Activated CD4-positive, alpha-beta memory T cell treated with anti-CD3 and anti-CD28 coated beads, Interleukin-2, amount 10 ng/mL, durations not matched to agents 7 days and 5 days (primary cell): ENCODE results near the gene IFNAR2. TPM values are rescaled to one million over a fixed set of nuclear protein-coding genes. Genes with fewer than 3 reads are reported as not detected.
A peak's percentile ranks its signal among the peaks of the same experiment; 100 is the strongest.
"Not testable (repeated sequence)": the region's sequence is repeated elsewhere in the genome, so short reads cannot be mapped to it uniquely, and the experiment has no call there.

Source experiments
- CTCF ChIA-PET: fragments of 350-600 bp; sonication (Branson Sonifier 250); formaldehyde crosslinking; loops from one replicate; lab custom pipeline; 2021; ENCODE audit warnings: antibody characterized with exemption, inconsistent platforms; lab: Charles Lee
- POLR2A ChIA-PET: fragments of 350-600 bp; sonication (Branson Sonifier 250); formaldehyde crosslinking; loops from one replicate; lab custom pipeline; 2021; ENCODE audit warnings: antibody characterized with exemption; lab: Charles Lee
- DNase-seq: peaks from one replicate; pipeline ENCODE4 v3.0.0-alpha.2; 2020
- H3K27ac Mint-ChIP-seq: one replicate; pipeline ENCODE4 v1.8.0; 2021; ENCODE audit warnings: mild to moderate bottlenecking, mixed read lengths
- H3K27me3 Mint-ChIP-seq: one replicate; pipeline ENCODE4 v1.8.0; 2021; ENCODE audit warnings: mixed read lengths
- H3K36me3 Mint-ChIP-seq: one replicate; pipeline ENCODE4 v1.8.0; 2021; ENCODE audit warnings: low read depth, mixed read lengths
- H3K4me1 Mint-ChIP-seq: one replicate; pipeline ENCODE4 v1.8.0; 2021; ENCODE audit warnings: mixed read lengths
- H3K4me3 Mint-ChIP-seq: one replicate; pipeline ENCODE4 v1.8.0; 2021; ENCODE audit warnings: mild to moderate bottlenecking, mixed read lengths
- H3K9me3 Mint-ChIP-seq: one replicate; pipeline ENCODE4 v1.8.0; 2021; ENCODE audit warnings: mixed read lengths
- total RNA-seq, 2 experiments: library from RNA; stranded (reverse); gene quantifications; one replicate each; pipeline ENCODE4 v1.2.3, GENCODE V29; 2021

IFNAR2 gene
- total RNA-seq, 2 experiments from 2014 or later = 60.1 to 61.9 TPM

DNA sequence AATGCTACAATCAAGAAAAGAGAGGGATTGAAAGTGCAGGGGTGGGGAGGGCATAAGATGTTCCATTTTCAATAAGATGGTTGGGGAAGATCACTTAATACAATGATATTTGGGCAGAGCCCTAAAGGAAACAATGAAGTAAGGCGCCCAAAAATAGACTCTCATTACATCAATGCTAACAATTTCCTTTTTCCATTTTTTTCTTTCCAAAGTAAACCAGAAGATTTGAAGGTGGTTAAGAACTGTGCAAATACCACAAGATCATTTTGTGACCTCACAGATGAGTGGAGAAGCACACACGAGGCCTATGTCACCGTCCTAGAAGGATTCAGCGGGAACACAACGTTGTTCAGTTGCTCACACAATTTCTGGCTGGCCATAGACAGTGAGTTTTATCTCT lies 16.8 kb downstream of the IFNAR2 start:
- DNase-seq = no peak
- ChIA-PET POLR2A (no interaction called here), CTCF (no interaction called here)
- H3K4me1 Mint-ChIP-seq = peaks cover 59% of the 10 kb centered on the region
- no peak overlapping the region for H3K27ac Mint-ChIP-seq
- H3K27me3 Mint-ChIP-seq = no peaks in the 10 kb centered on the region
- peaks cover 89% of the 10 kb centered on the region for H3K36me3 Mint-ChIP-seq
- no peak overlapping the region for H3K4me3 Mint-ChIP-seq
- no peaks in the 10 kb centered on the region for H3K9me3 Mint-ChIP-seq

DNA sequence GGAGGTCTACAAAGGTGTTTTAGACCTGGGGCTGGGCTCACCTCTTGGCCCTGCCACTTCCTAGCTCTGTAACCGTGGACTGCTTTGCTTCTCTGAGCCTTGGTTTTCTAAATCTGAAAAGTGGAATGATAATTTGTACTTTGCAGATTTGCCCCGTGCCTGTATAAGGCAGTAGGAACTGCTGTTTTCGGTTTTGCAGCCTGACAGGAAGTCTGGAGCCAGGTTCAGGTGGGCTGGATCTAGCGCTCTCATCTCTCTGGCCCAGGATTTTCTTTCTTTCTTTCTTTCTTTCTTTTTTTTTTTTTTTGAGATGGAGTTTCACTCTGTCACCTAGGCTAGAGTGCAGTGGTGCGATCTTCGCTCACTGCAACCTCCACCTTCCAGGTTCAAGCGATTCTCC lies 17.2 kb downstream of the IFNAR2 start:
- peaks cover 89% of the 10 kb centered on the region for H3K36me3 Mint-ChIP-seq
- peaks cover 55% of the 10 kb centered on the region for H3K4me1 Mint-ChIP-seq
- ChIA-PET POLR2A (no interaction called here), CTCF (interaction anchor here (0.5 to 0.7 kb wide), 2 partner anchors 50 to 531 kb away, joined by 3 read pairs; no protein-coding TSS in a partner anchor)
- H3K4me3 Mint-ChIP-seq = no peak overlapping the region
- H3K9me3 Mint-ChIP-seq = no peaks in the 10 kb centered on the region
- H3K27ac Mint-ChIP-seq = no peak overlapping the region
- no peak for DNase-seq
- no peaks in the 10 kb centered on the region for H3K27me3 Mint-ChIP-seq

DNA sequence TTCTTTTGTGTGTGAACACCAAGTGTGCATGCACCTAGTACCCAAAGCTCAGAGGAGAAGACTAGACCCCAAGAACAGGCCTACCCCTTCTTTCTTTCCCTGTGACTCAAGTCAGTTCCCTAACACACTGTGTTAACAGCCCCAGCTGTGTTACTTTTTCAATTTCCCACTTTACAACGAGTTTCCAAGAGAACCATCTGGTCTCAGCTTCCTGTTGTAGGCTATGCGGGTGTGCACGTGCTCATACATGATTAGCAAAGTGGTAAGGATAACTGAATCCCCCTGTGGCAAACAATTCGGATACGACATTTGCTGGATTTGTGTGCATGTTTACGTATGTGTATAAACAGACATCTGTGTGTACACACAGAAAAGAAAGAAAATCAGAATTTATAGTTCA lies 17.9 kb downstream of the IFNAR2 start:
- CTCF ChIA-PET = interaction anchor here (0.5 to 1.1 kb wide), 3 partner anchors 49 to 532 kb away, joined by 3 read pairs; no protein-coding TSS in a partner anchor
- no peaks in the 10 kb centered on the region for H3K27me3 Mint-ChIP-seq
- no peak overlapping the region for H3K27ac Mint-ChIP-seq
- H3K36me3 Mint-ChIP-seq = peaks cover 91% of the 10 kb centered on the region
- H3K4me1 Mint-ChIP-seq = peaks cover 51% of the 10 kb centered on the region
- H3K4me3 Mint-ChIP-seq = no peak overlapping the region
- POLR2A ChIA-PET = no interaction called here
- DNase-seq = no peak
- no peaks in the 10 kb centered on the region for H3K9me3 Mint-ChIP-seq

DNA sequence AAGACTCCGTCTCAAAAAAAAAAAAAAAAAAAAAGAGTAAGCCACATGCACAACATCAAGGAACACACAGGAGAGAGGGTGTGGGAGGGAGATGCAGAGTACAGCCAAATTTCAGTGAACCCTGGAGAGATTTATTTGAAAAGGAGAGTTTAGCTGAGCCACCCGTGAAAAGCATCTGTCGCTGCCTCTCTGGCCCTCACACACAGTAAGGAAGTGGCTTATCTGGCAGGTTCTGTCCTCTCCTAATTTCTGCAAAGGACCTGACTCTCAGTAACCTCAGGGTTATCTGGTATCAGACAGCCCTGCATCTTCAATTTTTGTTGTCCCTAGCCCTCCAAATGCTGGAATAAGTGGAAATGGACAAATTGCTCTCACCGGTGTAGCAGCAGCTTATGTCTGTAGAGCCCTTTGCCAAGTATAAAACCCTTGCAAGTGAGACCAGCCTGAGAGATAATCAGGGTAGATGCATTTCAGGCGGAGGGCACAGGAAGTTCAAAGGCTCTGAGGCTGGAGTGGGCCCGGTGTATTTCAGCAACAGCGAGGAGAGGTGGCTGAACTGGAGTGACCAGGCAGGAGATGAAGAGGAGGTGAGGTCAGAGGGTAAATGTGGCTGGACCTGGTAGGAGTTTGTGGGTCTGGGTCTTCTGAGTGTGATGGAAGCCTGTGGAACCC lies 19.7 kb downstream of the IFNAR2 start:
- Mint-ChIP-seq H3K27ac (peak overlapping the region; percentile 23), H3K36me3 (peaks cover 95% of the 10 kb centered on the region), H3K27me3 (no peaks in the 10 kb centered on the region), H3K9me3 (no peaks in the 10 kb centered on the region), H3K4me1 (peaks cover 37% of the 10 kb centered on the region), H3K4me3 (no peak overlapping the region)
- POLR2A ChIA-PET = no interaction called here
- DNase-seq = no peak
- CTCF ChIA-PET = interaction anchor here (0.7 to 1.5 kb wide), 2 partner anchors 112 to 644 kb away, joined by 3 to 5 read pairs; no protein-coding TSS in a partner anchor

DNA sequence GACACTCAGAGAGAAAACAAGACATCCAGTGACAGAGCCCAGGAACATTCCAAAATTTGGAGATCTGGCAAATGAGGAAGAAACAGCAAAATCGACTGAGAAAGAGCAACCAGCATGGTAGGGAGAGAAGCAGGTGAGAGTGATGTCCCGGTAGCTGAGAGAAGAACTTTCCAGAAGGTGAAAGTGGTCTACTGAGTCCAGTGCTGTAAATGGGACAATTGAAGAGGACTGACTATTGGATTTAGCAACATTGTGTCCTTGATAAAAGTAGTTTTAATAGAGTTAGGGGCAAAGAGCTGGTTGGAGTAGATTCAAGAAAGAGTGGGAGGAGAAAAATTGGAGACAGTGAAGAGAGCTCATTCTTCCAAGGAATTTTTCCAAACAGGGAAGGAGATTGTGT lies 21.4 kb downstream of the IFNAR2 start:
- CTCF ChIA-PET = interaction anchor here (1.3 to 1.6 kb wide), 3 partner anchors 13 to 110 kb away, joined by 3 to 6 read pairs (median 3); no protein-coding TSS in a partner anchor
- Mint-ChIP-seq H3K27ac (no peak overlapping the region), H3K9me3 (no peaks in the 10 kb centered on the region), H3K4me3 (no peak overlapping the region), H3K27me3 (no peaks in the 10 kb centered on the region), H3K36me3 (peaks cover 96% of the 10 kb centered on the region), H3K4me1 (peaks cover 36% of the 10 kb centered on the region)
- no peak for DNase-seq
- POLR2A ChIA-PET = interaction anchor here (0.9 to 1.0 kb wide), 2 partner anchors 74 to 75 kb away, joined by 3 read pairs; partner anchors contain the start of gene IFNAR1

DNA sequence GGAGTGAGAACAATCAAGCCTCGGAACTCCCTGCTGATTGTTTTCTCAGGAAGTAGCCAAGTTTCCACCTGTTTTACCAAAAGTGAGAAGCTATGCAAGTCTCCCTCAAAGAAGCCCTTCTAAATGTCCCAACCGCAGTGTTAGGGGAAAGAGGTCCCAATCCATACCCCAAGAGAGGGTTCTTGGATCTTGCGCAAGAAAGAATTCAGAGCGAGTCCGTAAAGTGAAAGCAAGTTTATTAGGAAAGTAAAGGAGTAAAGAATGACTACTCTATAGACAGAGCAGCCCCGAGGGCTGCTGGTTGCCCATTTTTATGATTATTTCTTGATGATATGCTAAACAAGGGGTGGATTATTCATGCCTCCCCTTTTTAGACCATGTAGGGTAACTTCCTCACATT lies 23.6 kb downstream of the IFNAR2 start:
- not testable (repeated sequence) for H3K4me3 Mint-ChIP-seq, H3K9me3 Mint-ChIP-seq
- H3K4me1 Mint-ChIP-seq = peaks cover 26% of the 10 kb centered on the region

DNA sequence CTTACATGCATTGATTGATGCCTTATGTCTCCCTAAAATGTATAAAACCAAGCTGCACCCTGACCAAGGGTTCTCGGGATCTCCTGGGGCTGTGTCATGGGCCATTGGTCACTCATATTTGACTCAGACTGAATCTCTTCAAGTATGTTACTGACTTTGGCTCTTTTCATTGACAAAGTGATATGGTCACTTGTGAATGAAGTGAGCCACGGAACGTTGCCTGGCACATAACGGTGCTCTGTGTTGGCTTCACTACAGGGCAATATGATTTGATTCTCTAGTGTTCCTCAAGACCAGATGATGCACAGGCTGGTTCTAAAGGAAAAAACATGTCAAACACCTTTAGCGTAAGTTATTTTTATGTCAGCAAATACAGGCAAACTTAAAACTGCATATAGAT lies 25.0 kb downstream of the IFNAR2 start:
- Mint-ChIP-seq H3K27me3 (no peaks in the 10 kb centered on the region), H3K27ac (no peak overlapping the region), H3K4me1 (peaks cover 27% of the 10 kb centered on the region), H3K9me3 (no peaks in the 10 kb centered on the region), H3K36me3 (peaks cover 96% of the 10 kb centered on the region), H3K4me3 (no peak overlapping the region)
- ChIA-PET POLR2A (interaction anchor here (1.4 kb wide), 1 partner anchor 10 kb away, joined by 3 read pairs; no protein-coding TSS in a partner anchor), CTCF (no interaction called here)
- DNase-seq = no peak

More for the DNA sequence above, 23.6 kb downstream of the IFNAR2 start:
- CTCF ChIA-PET, H3K27me3 Mint-ChIP-seq, H3K27ac Mint-ChIP-seq, DNase-seq: not testable (repeated sequence)
- POLR2A ChIA-PET = interaction anchor here (1.4 kb wide), 1 partner anchor 9 kb away, joined by 3 read pairs; no protein-coding TSS in a partner anchor
- peaks cover 94% of the 10 kb centered on the region for H3K36me3 Mint-ChIP-seq

DNA sequence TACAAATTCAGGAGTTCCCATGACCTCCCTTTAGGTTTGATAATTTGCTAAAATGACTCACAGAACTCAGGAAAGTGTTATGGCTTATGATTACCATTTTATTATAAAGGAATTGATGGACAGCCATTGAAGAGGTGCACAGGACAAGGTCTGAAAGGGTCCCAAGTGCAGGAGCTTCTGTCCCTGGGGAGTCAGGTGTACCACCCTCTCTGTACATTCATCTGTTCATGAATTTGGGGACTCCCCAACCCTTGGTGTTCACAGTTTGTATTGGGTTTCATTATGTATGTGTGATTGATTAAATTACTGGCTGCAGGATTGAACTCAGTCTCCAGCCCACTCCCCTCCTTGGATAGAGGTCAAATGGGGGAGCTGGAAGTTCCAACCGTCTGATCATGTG lies 25.7 kb downstream of the IFNAR2 start:
- no peak for DNase-seq
- no peak overlapping the region for H3K27ac Mint-ChIP-seq
- H3K36me3 Mint-ChIP-seq = peaks cover 94% of the 10 kb centered on the region
- no peaks in the 10 kb centered on the region for H3K9me3 Mint-ChIP-seq
- CTCF ChIA-PET = no interaction called here
- H3K4me3 Mint-ChIP-seq = no peak overlapping the region
- POLR2A ChIA-PET = interaction anchor here (1.1 kb wide), 1 partner anchor 10 kb away, joined by 3 read pairs; no protein-coding TSS in a partner anchor
- no peaks in the 10 kb centered on the region for H3K27me3 Mint-ChIP-seq
- peaks cover 32% of the 10 kb centered on the region for H3K4me1 Mint-ChIP-seq

DNA sequence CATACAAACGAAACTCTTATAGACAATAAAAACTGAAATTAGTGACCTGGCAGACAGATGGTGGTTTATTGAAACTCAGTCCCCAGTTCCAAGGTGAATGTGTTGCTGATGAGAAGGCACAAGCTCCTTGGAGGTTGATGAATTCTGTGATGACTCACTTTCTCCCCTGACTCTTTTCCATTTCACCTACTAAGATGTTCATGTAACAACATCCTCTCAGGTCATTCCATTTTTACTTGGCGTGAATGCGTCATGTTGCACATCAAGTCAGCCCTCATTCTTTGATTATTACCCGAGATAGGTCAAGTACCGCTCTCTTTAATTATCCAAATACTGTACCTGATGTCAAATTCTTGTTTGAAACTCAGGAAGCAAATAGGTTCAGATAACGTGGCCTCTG lies 26.3 kb downstream of the IFNAR2 start:
- H3K27ac Mint-ChIP-seq = no peak overlapping the region
- H3K4me1 Mint-ChIP-seq = peaks cover 36% of the 10 kb centered on the region
- no peak for DNase-seq
- no peaks in the 10 kb centered on the region for H3K9me3 Mint-ChIP-seq
- H3K4me3 Mint-ChIP-seq = no peak overlapping the region
- POLR2A ChIA-PET = interaction anchor here (1.1 kb wide), 1 partner anchor 11 kb away, joined by 3 read pairs; no protein-coding TSS in a partner anchor
- CTCF ChIA-PET = interaction anchor here (1.1 kb wide), 1 partner anchor 51 kb away, joined by 4 read pairs; no protein-coding TSS in a partner anchor
- no peaks in the 10 kb centered on the region for H3K27me3 Mint-ChIP-seq
- H3K36me3 Mint-ChIP-seq = peaks cover 88% of the 10 kb centered on the region

DNA sequence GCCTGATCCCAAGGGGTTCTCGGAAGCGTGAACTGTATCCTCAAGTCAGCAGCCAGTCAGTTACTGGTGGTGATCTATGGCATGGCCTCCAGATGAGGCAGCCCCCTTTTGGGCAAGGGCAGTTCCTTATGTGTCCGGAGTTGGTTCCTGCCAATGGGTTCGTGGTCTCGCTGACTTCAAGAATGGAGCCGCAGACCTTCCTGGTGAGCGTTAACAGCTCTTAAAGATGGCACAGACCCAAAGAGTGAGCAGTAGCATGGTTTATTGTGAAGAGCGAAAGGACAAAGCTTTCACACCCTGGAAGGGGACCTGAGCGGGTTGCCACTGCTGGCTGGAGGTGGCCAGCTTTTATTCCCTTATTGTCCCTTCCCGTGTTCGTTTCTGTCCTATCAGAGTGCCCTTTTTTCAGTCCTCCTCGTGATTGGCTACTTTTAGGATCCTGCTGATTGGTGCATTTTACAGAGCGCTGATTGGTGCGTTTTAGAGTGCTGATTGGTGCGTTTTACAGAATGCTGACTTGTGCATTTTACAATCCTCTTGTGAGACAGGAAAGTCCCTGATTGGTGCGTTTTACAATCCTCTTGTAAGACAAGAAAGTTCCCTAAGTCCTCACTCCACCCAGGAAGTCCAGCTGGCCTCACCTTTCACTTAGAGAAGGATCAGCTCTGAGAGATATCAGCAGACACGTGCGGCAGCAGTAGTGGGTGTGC lies 27.5 kb downstream of the IFNAR2 start:
- CTCF ChIA-PET = interaction anchor here (0.6 to 1.1 kb wide), 2 partner anchors 52 kb away, joined by 3 to 4 read pairs; no protein-coding TSS in a partner anchor
- no peaks in the 10 kb centered on the region for H3K27me3 Mint-ChIP-seq
- POLR2A ChIA-PET = no interaction called here
- H3K27ac Mint-ChIP-seq = no peak overlapping the region
- peaks cover 77% of the 10 kb centered on the region for H3K36me3 Mint-ChIP-seq
- DNase-seq = no peak
- H3K9me3 Mint-ChIP-seq = no peaks in the 10 kb centered on the region
- no peak overlapping the region for H3K4me3 Mint-ChIP-seq
- H3K4me1 Mint-ChIP-seq = peaks cover 44% of the 10 kb centered on the region

DNA sequence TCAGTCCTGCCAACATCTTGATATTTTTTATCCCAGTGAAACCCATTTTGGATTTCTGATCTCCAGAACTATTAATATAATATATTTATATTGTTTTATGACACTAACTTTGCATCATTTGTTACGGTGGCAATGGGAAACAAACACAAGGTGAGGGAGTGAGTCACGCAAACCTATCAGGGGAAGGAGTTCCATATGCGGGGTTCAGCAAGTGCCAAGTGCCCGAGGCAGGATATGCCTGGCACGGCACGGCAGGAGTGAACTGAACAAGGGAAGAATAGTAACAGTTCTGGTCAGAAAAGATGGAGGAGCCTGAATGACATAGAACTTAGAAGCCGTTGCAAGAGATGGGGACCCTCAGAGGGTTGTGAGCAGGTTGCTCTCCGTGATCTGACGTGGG lies 28.7 kb downstream of the IFNAR2 start:
- Mint-ChIP-seq H3K4me1 (peaks cover 47% of the 10 kb centered on the region), H3K27ac (no peak overlapping the region)

DNA sequence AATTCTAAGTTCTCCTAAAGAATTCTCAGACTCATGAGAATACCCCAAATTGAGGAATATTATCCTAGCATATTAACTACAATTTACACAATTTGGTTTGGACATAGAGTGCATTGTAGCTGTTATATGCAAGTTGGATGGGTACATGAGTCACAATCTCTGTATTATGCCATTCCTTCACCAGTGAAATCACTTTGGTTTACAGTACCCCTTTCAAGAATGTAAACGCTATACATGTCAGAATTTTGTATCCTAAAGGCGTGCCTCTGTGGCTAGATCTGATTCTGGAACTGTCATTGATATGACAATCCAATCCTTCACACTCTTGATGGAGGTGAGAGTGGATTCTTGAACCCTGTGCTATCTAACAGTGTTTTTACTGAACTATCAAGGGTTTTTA lies 29.7 kb downstream of the IFNAR2 start:
- Mint-ChIP-seq H3K36me3 (peaks cover 78% of the 10 kb centered on the region), H3K4me3 (no peak overlapping the region), H3K4me1 (peaks cover 47% of the 10 kb centered on the region), H3K27me3 (no peaks in the 10 kb centered on the region), H3K27ac (no peak overlapping the region), H3K9me3 (no peaks in the 10 kb centered on the region)
- POLR2A ChIA-PET = interaction anchor here (0.9 kb wide), 1 partner anchor 28 kb away, joined by 4 read pairs; no protein-coding TSS in a partner anchor
- DNase-seq = no peak
- CTCF ChIA-PET = no interaction called here

More for the DNA sequence above, 28.7 kb downstream of the IFNAR2 start:
- Mint-ChIP-seq H3K27me3 (no peaks in the 10 kb centered on the region), H3K36me3 (peaks cover 77% of the 10 kb centered on the region), H3K4me3 (no peak overlapping the region), H3K9me3 (no peaks in the 10 kb centered on the region)
- DNase-seq = no peak
- ChIA-PET CTCF (no interaction called here), POLR2A (no interaction called here)

DNA sequence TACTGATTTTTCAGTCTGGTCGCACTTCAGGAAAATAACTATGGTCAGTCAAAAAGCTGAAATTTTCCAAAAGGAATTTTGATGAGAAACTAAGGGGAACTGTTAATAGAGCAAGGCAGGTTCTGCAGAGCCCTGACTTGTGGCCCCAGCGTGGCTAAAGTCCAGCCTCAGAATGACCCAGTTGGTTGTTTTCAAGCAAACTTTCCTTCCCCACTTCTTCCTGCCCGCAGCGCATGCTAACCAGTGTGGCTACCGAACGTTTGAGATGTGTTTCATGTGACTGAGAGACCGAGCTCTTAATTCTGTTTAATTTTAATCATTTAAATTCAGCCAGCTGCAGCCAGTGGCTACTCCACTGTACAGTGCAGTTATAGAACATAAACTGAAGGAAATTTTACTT lies 30.3 kb downstream of the IFNAR2 start:
- Mint-ChIP-seq H3K9me3 (no peaks in the 10 kb centered on the region), H3K36me3 (peaks cover 75% of the 10 kb centered on the region), H3K4me3 (no peak overlapping the region), H3K27me3 (no peaks in the 10 kb centered on the region), H3K4me1 (peaks cover 43% of the 10 kb centered on the region), H3K27ac (no peak overlapping the region)
- no peak for DNase-seq
- ChIA-PET CTCF (no interaction called here), POLR2A (interaction anchor here (0.9 to 2.4 kb wide), 3 partner anchors 13 to 329 kb away, joined by 3 to 6 read pairs (median 4); no protein-coding TSS in a partner anchor)
